Measurements from ENCODE around the gene HACE1. TPM values are rescaled to one million over a fixed set of nuclear protein-coding genes. Genes with fewer than 3 reads are reported as not detected.

Gene HACE1
- total and polyA plus RNA-seq, 2 donors from 2014 or later = 6.2 to 12.3 TPM

- no peak for FAIRE-seq
- no peak for TF ChIP-seq CTCF (IDR thresholded peaks at IDR 0.05; ENCODE audit: borderline replicate concordance, extremely low read depth, insufficient read depth)
- intact Hi-C loops (cut with DNase I) = loop anchor here (10.0 kb wide), 1 partner anchor 73 kb away; no protein-coding TSS in a partner anchor
Observed at GRCh38 chr6:104692008-104692407, 167.7 kb downstream of the HACE1 start.

DNA sequence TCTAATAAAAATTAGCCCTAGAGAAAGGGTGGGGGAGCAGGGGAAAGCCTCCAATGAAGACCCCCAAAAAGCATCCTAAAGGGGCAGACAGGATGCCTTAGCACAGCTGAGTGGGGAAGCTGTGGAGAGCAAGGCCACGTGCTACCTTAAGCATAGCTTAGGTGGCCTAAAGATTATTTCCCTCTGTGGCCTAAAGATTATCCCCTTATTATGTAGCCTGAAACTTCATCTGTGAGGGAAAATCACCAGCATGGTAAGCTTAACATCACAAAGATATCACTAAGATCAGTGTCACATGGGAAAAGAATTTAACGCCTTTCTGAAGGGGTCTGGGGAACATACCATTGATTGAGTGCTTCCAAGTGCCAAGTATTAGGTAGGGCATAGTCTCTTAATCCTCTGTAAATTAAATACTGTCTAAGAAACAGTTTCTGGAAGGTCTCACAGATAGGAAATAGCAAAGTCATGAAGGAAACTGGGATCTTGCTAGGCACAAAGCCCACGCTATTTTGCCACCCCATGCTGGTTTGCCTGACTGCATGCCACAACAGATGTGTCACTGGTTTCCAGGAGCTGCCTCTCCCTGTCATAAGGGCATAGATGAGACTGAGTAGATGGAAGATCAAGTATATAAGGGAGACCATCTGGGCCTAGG, 170.0 kb downstream of the HACE1 start:
- no peaks in the 10 kb centered on the region for H3K36me3 ChIP-seq (ENCODE audit: control insufficient read depth in 2 of 3, insufficient read depth in 3 of 3, low read length in 3 of 3)
- H3K9me3 ChIP-seq (ENCODE audit: control insufficient read depth in 2 of 3, insufficient read depth in 1 of 3, low read length in 3 of 3) = no peaks in the 10 kb centered on the region
- TF ChIP-seq CTCF (IDR thresholded peaks at IDR 0.05; ENCODE audit: borderline replicate concordance, extremely low read depth, insufficient read depth) = no peak
- DNase-seq = no peak
- FAIRE-seq = no peak
- peaks cover 0 to 3% (median 0%) of the 10 kb centered on the region in 3 donors for H3K4me1 ChIP-seq (ENCODE audit: control insufficient read depth in 2 of 3, insufficient read depth in 2 of 3, low read depth in 1 of 3, low read length in 3 of 3)
- no peak overlapping the region for H3K27ac ChIP-seq (ENCODE audit: low read depth in 2 of 2, low read length in 2 of 2)
- no peak overlapping the region for H3K4me3 ChIP-seq (ENCODE audit: low read length in 3 of 3)
- no peaks in the 10 kb centered on the region for H3K27me3 ChIP-seq (ENCODE audit: control insufficient read depth, insufficient read depth, low read length)
- intact Hi-C loops (cut with DNase I) = loop anchor here (10.0 kb wide), 1 partner anchor 75 kb away; no protein-coding TSS in a partner anchor
- H3K9ac ChIP-seq (ENCODE audit: low read length in 3 of 3) = no peak overlapping the region

More at GRCh38 chr6:104692008-104692407, 167.7 kb downstream of the HACE1 start:
- no peaks in the 10 kb centered on the region for H3K27me3 ChIP-seq (ENCODE audit: control insufficient read depth, insufficient read depth, low read length)
- no peaks in the 10 kb centered on the region for H3K4me1 ChIP-seq (ENCODE audit: control insufficient read depth in 2 of 3, insufficient read depth in 2 of 3, low read depth in 1 of 3, low read length in 3 of 3)
- no peak for DNase-seq
- H3K9me3 ChIP-seq (ENCODE audit: control insufficient read depth in 2 of 3, insufficient read depth in 1 of 3, low read length in 3 of 3) = no peaks in the 10 kb centered on the region
- no peak overlapping the region for H3K9ac ChIP-seq (ENCODE audit: low read length in 3 of 3)
- H3K27ac ChIP-seq (ENCODE audit: low read depth in 2 of 2, low read length in 2 of 2) = no peak overlapping the region
- no peaks in the 10 kb centered on the region for H3K36me3 ChIP-seq (ENCODE audit: control insufficient read depth in 2 of 3, insufficient read depth in 3 of 3, low read length in 3 of 3)
- H3K4me3 ChIP-seq (ENCODE audit: low read length in 3 of 3) = no peak overlapping the region

- DNase-seq = no peak
- no peak for TF ChIP-seq CTCF (IDR thresholded peaks at IDR 0.05; ENCODE audit: borderline replicate concordance, extremely low read depth, insufficient read depth)
- no peak overlapping the region for H3K4me3 ChIP-seq (ENCODE audit: low read length in 3 of 3)
- peaks cover 0 to 3% (median 0%) of the 10 kb centered on the region in 3 donors for H3K4me1 ChIP-seq (ENCODE audit: control insufficient read depth in 2 of 3, insufficient read depth in 2 of 3, low read depth in 1 of 3, low read length in 3 of 3)
- no peak overlapping the region for H3K27ac ChIP-seq (ENCODE audit: low read depth in 2 of 2, low read length in 2 of 2)
- no peak for FAIRE-seq
- no peak overlapping the region for H3K9ac ChIP-seq (ENCODE audit: low read length in 3 of 3)
- H3K9me3 ChIP-seq (ENCODE audit: control insufficient read depth in 2 of 3, insufficient read depth in 1 of 3, low read length in 3 of 3) = no peaks in the 10 kb centered on the region
- no peaks in the 10 kb centered on the region for H3K36me3 ChIP-seq (ENCODE audit: control insufficient read depth in 2 of 3, insufficient read depth in 3 of 3, low read length in 3 of 3)
- intact Hi-C loops (cut with DNase I) = no loop called here
- no peaks in the 10 kb centered on the region for H3K27me3 ChIP-seq (ENCODE audit: control insufficient read depth, insufficient read depth, low read length)
Observed at GRCh38 chr6:104688283-104688969, 171.3 kb downstream of the HACE1 start.
